Endothelial cell of umbilical vein (primary cell): ENCODE data around the gene MB. TPM values are rescaled to one million over a fixed set of nuclear protein-coding genes. Genes with fewer than 3 reads are reported as not detected.

ENCODE experiments used
- BruUV-seq: library from RNA; stranded (reverse); fragments of 400-500 nt; replicated peaks from 2 replicates; lab custom pipeline; 2021; lab: Mats Ljungman, UMichigan
- CTCF ChIA-PET: fragments of 300-600, 350-600 bp; sonication (Branson Sonifier 250); formaldehyde crosslinking; loops from one replicate; lab custom pipeline; 2021; ENCODE audit warnings: antibody characterized with exemption, inconsistent platforms; lab: Charles Lee
- POLR2A ChIA-PET: fragments of 300-600, 350-600 bp; sonication (Branson Sonifier 250); formaldehyde crosslinking; loops from one replicate; lab custom pipeline; 2021; ENCODE audit warnings: antibody characterized with exemption, inconsistent platforms; lab: Charles Lee
- DNase-seq: peaks from one replicate; pipeline ENCODE4 v3.0.0-alpha.2; 2011; ENCODE audit warnings: low read depth, low spot score
- FAIRE-seq: peaks from 2 replicates; lab custom pipeline; 2011; peaks lifted over from hg19 to GRCh38; lab: Jason Lieb, UNC
- H2AFZ ChIP-seq: 2 replicates; pipeline ENCODE4 v1.6.0; 2012; ENCODE audit warnings: low read depth, low read length, control low read depth, inconsistent platforms
- H3K27ac ChIP-seq: 2 replicates; pipeline ENCODE4 v1.5.1; 2011; ENCODE audit warnings: low read depth, mild to moderate bottlenecking, control low read depth, low read length, moderate library complexity; ENCODE audit not compliant: insufficient read depth
- H3K27me3 ChIP-seq, 2 experiments: 2 replicates each; pipeline versions ENCODE4 v1.6.0 to v1.6.1; 2011; ENCODE audit warnings: low read length in 2 of 2, mixed read lengths in 1 of 2; ENCODE audit not compliant: control insufficient read depth in 2 of 2, insufficient read depth in 2 of 2
- H3K36me3 ChIP-seq, 2 experiments: 2 replicates in 1 of 2; 3 replicates in 1 of 2; pipeline ENCODE4 v1.5.1; 2011; ENCODE audit warnings: low read length in 2 of 2, mild to moderate bottlenecking in 1 of 2, moderate library complexity in 1 of 2; ENCODE audit not compliant: control insufficient read depth in 2 of 2, insufficient read depth in 2 of 2; ENCODE audit errors: extremely low read depth in 1 of 2
- H3K4me1 ChIP-seq: 3 replicates; pipeline ENCODE4 v1.5.1; 2011; ENCODE audit warnings: mild to moderate bottlenecking, low read length; ENCODE audit not compliant: control insufficient read depth, insufficient read depth; ENCODE audit errors: extremely low read depth
- H3K4me2 ChIP-seq: 2 replicates; pipeline ENCODE4 v1.6.1; 2011; ENCODE audit warnings: low read length, control low read depth, mixed read lengths; ENCODE audit not compliant: insufficient read depth
- H3K4me3 ChIP-seq, 3 experiments: fragments of 200-600 bp in 1 of 3; sonication (generic), shearing (Covaris generic) in 1 of 3; replicated peaks in 1 of 3; 2 replicates each; pipeline ENCODE4 v1.5.1; 2011 to 2016; ENCODE audit warnings: control low read depth in 3 of 3, low read length in 3 of 3, mild to moderate bottlenecking in 2 of 3, inconsistent platforms in 1 of 3, low read depth in 1 of 3, moderate library complexity in 1 of 3; ENCODE audit not compliant: insufficient read depth in 1 of 3
- H3K79me2 ChIP-seq: 2 replicates; pipeline ENCODE4 v1.6.0; 2012; ENCODE audit warnings: low read length, inconsistent platforms; ENCODE audit not compliant: control insufficient read depth, insufficient read depth
- H3K9ac ChIP-seq: replicated peaks from 2 replicates; pipeline ENCODE3; 2011; ENCODE audit warnings: low read length, control low read depth; ENCODE audit not compliant: insufficient read depth; ENCODE audit errors: extremely low read depth
- H3K9me1 ChIP-seq: replicated peaks from 3 replicates; pipeline ENCODE4 v1.6.0; 2011; ENCODE audit warnings: mild to moderate bottlenecking, low read length; ENCODE audit not compliant: control insufficient read depth, insufficient read depth; ENCODE audit errors: extremely low read depth
- H3K9me3 ChIP-seq: replicated peaks from 2 replicates; pipeline ENCODE4 v1.5.1; 2012; ENCODE audit warnings: low read length, inconsistent platforms; ENCODE audit not compliant: control insufficient read depth, insufficient read depth
- H4K20me1 ChIP-seq: replicated peaks from 2 replicates; pipeline ENCODE3; 2011; ENCODE audit warnings: mild to moderate bottlenecking, low read length; ENCODE audit not compliant: control insufficient read depth, insufficient read depth; ENCODE audit errors: extremely low read depth
- CTCF ChIP-seq, 2 donors: IDR thresholded peaks; 1 replicate in 1 of 2; 2 replicates in 1 of 2; pipeline ENCODE4 v1.5.1; 2011; ENCODE audit warnings: low read length in 2 of 2, mild to moderate bottlenecking in 2 of 2, moderate library complexity in 2 of 2, control low read depth in 1 of 2, inconsistent platforms in 1 of 2, low read depth in 1 of 2; ENCODE audit not compliant: insufficient read depth in 1 of 2; ENCODE audit errors: extremely low read depth in 1 of 2
- EZH2 ChIP-seq: IDR thresholded peaks from 2 replicates; pipeline ENCODE4 v1.6.1; 2012; ENCODE audit warnings: borderline replicate concordance, low read depth, mild to moderate bottlenecking, moderate library complexity, low read length, inconsistent platforms; ENCODE audit not compliant: severe bottlenecking
- FOS ChIP-seq: IDR thresholded peaks from 2 replicates; pipeline ENCODE4 v1.6.1; 2011; ENCODE audit warnings: mild to moderate bottlenecking, low read length, moderate library complexity, borderline replicate concordance; ENCODE audit not compliant: insufficient read depth
- GATA2 ChIP-seq: IDR thresholded peaks from 2 replicates; pipeline ENCODE4 v1.7.0; 2011; ENCODE audit warnings: low read depth, mild to moderate bottlenecking, moderate library complexity, mixed read lengths, low read length; ENCODE audit not compliant: insufficient read length, insufficient read depth
- JUN ChIP-seq: IDR thresholded peaks from 2 replicates; pipeline ENCODE4 v1.6.1; 2011; ENCODE audit warnings: borderline replicate concordance, low read depth; ENCODE audit not compliant: insufficient read length, insufficient read depth
- MAX ChIP-seq: IDR thresholded peaks from 2 replicates; pipeline ENCODE4 v1.6.1; 2011; ENCODE audit not compliant: insufficient read depth, insufficient read length
- POLR2A ChIP-seq: IDR thresholded peaks from 2 replicates; pipeline ENCODE4 v1.6.1; 2012; ENCODE audit warnings: low read depth, mild to moderate bottlenecking, control low read depth, low read length
- POLR2AphosphoS5 ChIP-seq: IDR thresholded peaks from 2 replicates; pipeline ENCODE4 v1.6.1; 2012; ENCODE audit warnings: low read depth, mild to moderate bottlenecking, control low read depth, low read length, moderate library complexity; ENCODE audit not compliant: insufficient read depth
- dilution Hi-C: fragments of 300-500 bp; cut with MboI; formaldehyde crosslinking; loops from one replicate; pipeline ENCODE4 v1.15.0; 2019; ENCODE audit warnings: low sequenced_read_pairs; ENCODE audit not compliant: extremely low pct_ligation_motif_present
- intact Hi-C: fragments of 100-400 bp; cut with micrococcal nuclease; formaldehyde crosslinking; loops from one replicate; pipeline ENCODE4 v1.10.0; 2022
- polyA plus RNA-seq, 4 experiments: library from polyadenylated mRNA; depleted of rRNA in 3 of 4; stranded (reverse) in 3 of 4; unstranded in 1 of 4; fragments of >200 nt; gene quantifications; 2 replicates each; pipeline versions ENCODE4 v1.2.1 to v1.2.3, GENCODE V29; 2011 to 2012; ENCODE audit warnings: missing spikeins in 1 of 4
- total RNA-seq: library from RNA; stranded (reverse); gene quantifications from 2 replicates; pipeline ENCODE4 v1.2.3, GENCODE V29; 2021

Gene MB
- total and polyA plus RNA-seq, 2 donors (not counting 3 experiments of a cell fraction or from before 2014, with no cell fraction given): not detected

GRCh38 chr22:35663371-35663770, 46.2 kb upstream of the MB start:
- Histone ChIP-seq H3K9ac (no peak overlapping the region), H3K9me1 (no peaks in the 10 kb centered on the region), H3K4me3 (no peak overlapping the region), H2AFZ (no peak overlapping the region), H3K79me2 (no peaks in the 10 kb centered on the region), H3K4me2 (no peak overlapping the region), H3K9me3 (no peaks in the 10 kb centered on the region), H3K27ac (no peak overlapping the region), H4K20me1 (no peaks in the 10 kb centered on the region), H3K4me1 (peaks cover 4% of the 10 kb centered on the region), H3K36me3 (no peaks in the 10 kb centered on the region), H3K27me3 (peaks cover 0 to 3% of the 10 kb centered on the region in 2 experiments)
- dilution Hi-C loops (no loop called here), intact Hi-C loops (no loop called here)
- ChIA-PET CTCF (interaction anchor here (0.7 to 2.6 kb wide), 3 partner anchors 21 to 53 kb away, joined by 3 to 16 read pairs (median 3); no protein-coding TSS in a partner anchor), POLR2A (no interaction called here)
- TF ChIP-seq POLR2A (no peak), EZH2 (no peak), CTCF (IDR thresholded peaks at IDR 0.05; ENCODE audit: extremely low read depth in 1 of 2, insufficient read depth in 1 of 2, low read depth in 1 of 2, low read length in 2 of 2) (no peak), GATA2 (no peak), FOS (no peak), MAX (no peak), JUN (no peak), POLR2AphosphoS5 (no peak)
- BruUV-seq: no TSS peak
- FAIRE-seq: no peak
- DNase-seq: no peak
